HepG2 (cell line): Measurements from ENCODE around the gene SYT17. TPM values are rescaled to one million over a fixed set of nuclear protein-coding genes. Genes with fewer than 3 reads are reported as not detected.

Experiments
- CAMTA2 ChIP-seq: sonication (generic); formaldehyde crosslinking; IDR thresholded peaks from 2 replicates; pipeline ENCODE4 v1.4.0; 2020; ENCODE audit warnings: mild to moderate bottlenecking, missing genetic modification reagents, borderline replicate concordance
- GPN1 ChIP-seq: sonication (generic); formaldehyde crosslinking; IDR thresholded peaks from 2 replicates; pipeline ENCODE4 v1.5.1; 2020; ENCODE audit warnings: missing genetic modification reagents, borderline replicate concordance
- HOXD1 ChIP-seq: sonication (generic); formaldehyde crosslinking; IDR thresholded peaks from 2 replicates; pipeline ENCODE4 v1.5.0; 2020; ENCODE audit warnings: missing genetic modification reagents
- LBX2 ChIP-seq: sonication (generic); formaldehyde crosslinking; IDR thresholded peaks from 2 replicates; pipeline ENCODE4 v1.5.0; 2020; ENCODE audit warnings: missing genetic modification reagents, mild to moderate bottlenecking, borderline replicate concordance
- RBM39 ChIP-seq: fragments of 200-400 bp; formaldehyde crosslinking; IDR thresholded peaks from one replicate; pipeline ENCODE4 v1.6.1; 2018; ENCODE audit warnings: antibody characterized with exemption, mild to moderate bottlenecking, low read depth, low read length; ENCODE audit not compliant: poor library complexity, severe bottlenecking
- ZNF18 ChIP-seq: sonication (generic); formaldehyde crosslinking; IDR thresholded peaks from 2 replicates; pipeline ENCODE4 v1.8.0; 2022; ENCODE audit warnings: mild to moderate bottlenecking, missing genetic modification reagents; ENCODE audit not compliant: insufficient replicate concordance
- ZNF20 ChIP-seq: sonication (generic); formaldehyde crosslinking; IDR thresholded peaks from 2 replicates; pipeline ENCODE4 v1.4.0; 2020; ENCODE audit warnings: mild to moderate bottlenecking, moderate library complexity, missing genetic modification reagents
- ZNF460 ChIP-seq: sonication (generic); formaldehyde crosslinking; IDR thresholded peaks from 2 replicates; pipeline ENCODE4 v1.5.1; 2020; ENCODE audit warnings: missing genetic modification reagents, mild to moderate bottlenecking, borderline replicate concordance
- ZNF547 ChIP-seq: sonication (generic); formaldehyde crosslinking; IDR thresholded peaks from 2 replicates; pipeline ENCODE4 v1.5.1; 2020; ENCODE audit warnings: mild to moderate bottlenecking, missing genetic modification reagents
- ZNF737 ChIP-seq: sonication (generic); formaldehyde crosslinking; IDR thresholded peaks from 2 replicates; pipeline ENCODE4 v1.5.0; 2020; ENCODE audit warnings: missing genetic modification reagents, mild to moderate bottlenecking, borderline replicate concordance
- ZSCAN30 ChIP-seq: sonication (generic); formaldehyde crosslinking; IDR thresholded peaks from 2 replicates; pipeline ENCODE4 v1.5.0; 2020; ENCODE audit warnings: mild to moderate bottlenecking, missing genetic modification reagents
- polyA plus RNA-seq, 8 experiments: library from polyadenylated mRNA; depleted of rRNA in 3 of 8; stranded (reverse) in 7 of 8; unstranded in 1 of 8; fragments of >200 nt; fragmentation: Illumina TruSeq in 4 of 8; extraction: Trizol in 4 of 8; gene quantifications; 2 replicates each; pipeline versions ENCODE4 v1.2.1 to v1.2.3, GENCODE V29; 2011 to 2016; ENCODE audit warnings: low read depth in 4 of 8, missing spikeins in 1 of 8, mixed read lengths in 1 of 8; ENCODE audit not compliant: insufficient read depth in 1 of 8
- total RNA-seq, 5 experiments: library from RNA; depleted of rRNA; stranded (reverse); fragments of >200 nt; fragmentation: Illumina TruSeq; extraction: Trizol; gene quantifications; 2 replicates each; pipeline ENCODE4 v1.2.3, GENCODE V29; 2016; ENCODE audit warnings: low read depth in 1 of 5
- TF ChIP-seq, protein P1 (sequence below): IDR thresholded peaks from 2 replicates; pipeline ENCODE4 v1.6.1; 2016
- TF ChIP-seq, protein P2 (sequence below): IDR thresholded peaks from 2 replicates; pipeline ENCODE4 v1.6.1; 2016; ENCODE audit warnings: low read depth, missing genetic modification reagents, missing compliant biosample characterization
- TF ChIP-seq, protein P3 (sequence below): IDR thresholded peaks from 2 replicates; pipeline ENCODE4 v1.6.1; 2012; ENCODE audit warnings: low read length, improper control_type of control experiment

SYT17 gene
- total and polyA plus RNA-seq, 2 of the 13 experiments (the other 11 are each of a cell fraction or from before 2014, with no cell fraction given) = 0.44 TPM; not detected in 1

GRCh38 chr16:19130852-19131824, 36.9 kb upstream of the SYT17 start (continued):
- TF ChIP-seq, protein P1, sequence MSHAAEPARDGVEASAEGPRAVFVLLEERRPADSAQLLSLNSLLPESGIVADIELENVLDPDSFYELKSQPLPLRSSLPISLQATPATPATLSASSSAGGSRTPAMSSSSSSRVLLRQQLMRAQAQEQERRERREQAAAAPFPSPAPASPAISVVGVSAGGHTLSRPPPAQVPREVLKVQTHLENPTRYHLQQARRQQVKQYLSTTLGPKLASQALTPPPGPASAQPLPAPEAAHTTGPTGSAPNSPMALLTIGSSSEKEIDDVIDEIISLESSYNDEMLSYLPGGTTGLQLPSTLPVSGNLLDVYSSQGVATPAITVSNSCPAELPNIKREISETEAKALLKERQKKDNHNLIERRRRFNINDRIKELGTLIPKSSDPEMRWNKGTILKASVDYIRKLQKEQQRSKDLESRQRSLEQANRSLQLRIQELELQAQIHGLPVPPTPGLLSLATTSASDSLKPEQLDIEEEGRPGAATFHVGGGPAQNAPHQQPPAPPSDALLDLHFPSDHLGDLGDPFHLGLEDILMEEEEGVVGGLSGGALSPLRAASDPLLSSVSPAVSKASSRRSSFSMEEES = no peak
- TF ChIP-seq GPN1 (CRISPR knock-in tag) (no peak), HOXD1 (no peak), CAMTA2 (CRISPR knock-in tag) (no peak), ZNF737 (no peak), LBX2 (CRISPR knock-in tag) (no peak), ZNF460 (CRISPR knock-in tag) (no peak), ZSCAN30 (no peak), ZNF18 (CRISPR knock-in tag) (peak; percentile 41), RBM39 (no peak), ZNF547 (no peak), ZNF20 (CRISPR knock-in tag) (no peak)
- TF ChIP-seq, protein P2, sequence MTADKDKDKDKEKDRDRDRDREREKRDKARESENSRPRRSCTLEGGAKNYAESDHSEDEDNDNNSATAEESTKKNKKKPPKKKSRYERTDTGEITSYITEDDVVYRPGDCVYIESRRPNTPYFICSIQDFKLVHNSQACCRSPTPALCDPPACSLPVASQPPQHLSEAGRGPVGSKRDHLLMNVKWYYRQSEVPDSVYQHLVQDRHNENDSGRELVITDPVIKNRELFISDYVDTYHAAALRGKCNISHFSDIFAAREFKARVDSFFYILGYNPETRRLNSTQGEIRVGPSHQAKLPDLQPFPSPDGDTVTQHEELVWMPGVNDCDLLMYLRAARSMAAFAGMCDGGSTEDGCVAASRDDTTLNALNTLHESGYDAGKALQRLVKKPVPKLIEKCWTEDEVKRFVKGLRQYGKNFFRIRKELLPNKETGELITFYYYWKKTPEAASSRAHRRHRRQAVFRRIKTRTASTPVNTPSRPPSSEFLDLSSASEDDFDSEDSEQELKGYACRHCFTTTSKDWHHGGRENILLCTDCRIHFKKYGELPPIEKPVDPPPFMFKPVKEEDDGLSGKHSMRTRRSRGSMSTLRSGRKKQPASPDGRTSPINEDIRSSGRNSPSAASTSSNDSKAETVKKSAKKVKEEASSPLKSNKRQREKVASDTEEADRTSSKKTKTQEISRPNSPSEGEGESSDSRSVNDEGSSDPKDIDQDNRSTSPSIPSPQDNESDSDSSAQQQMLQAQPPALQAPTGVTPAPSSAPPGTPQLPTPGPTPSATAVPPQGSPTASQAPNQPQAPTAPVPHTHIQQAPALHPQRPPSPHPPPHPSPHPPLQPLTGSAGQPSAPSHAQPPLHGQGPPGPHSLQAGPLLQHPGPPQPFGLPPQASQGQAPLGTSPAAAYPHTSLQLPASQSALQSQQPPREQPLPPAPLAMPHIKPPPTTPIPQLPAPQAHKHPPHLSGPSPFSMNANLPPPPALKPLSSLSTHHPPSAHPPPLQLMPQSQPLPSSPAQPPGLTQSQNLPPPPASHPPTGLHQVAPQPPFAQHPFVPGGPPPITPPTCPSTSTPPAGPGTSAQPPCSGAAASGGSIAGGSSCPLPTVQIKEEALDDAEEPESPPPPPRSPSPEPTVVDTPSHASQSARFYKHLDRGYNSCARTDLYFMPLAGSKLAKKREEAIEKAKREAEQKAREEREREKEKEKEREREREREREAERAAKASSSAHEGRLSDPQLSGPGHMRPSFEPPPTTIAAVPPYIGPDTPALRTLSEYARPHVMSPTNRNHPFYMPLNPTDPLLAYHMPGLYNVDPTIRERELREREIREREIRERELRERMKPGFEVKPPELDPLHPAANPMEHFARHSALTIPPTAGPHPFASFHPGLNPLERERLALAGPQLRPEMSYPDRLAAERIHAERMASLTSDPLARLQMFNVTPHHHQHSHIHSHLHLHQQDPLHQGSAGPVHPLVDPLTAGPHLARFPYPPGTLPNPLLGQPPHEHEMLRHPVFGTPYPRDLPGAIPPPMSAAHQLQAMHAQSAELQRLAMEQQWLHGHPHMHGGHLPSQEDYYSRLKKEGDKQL = no peak
- TF ChIP-seq, protein P3, sequence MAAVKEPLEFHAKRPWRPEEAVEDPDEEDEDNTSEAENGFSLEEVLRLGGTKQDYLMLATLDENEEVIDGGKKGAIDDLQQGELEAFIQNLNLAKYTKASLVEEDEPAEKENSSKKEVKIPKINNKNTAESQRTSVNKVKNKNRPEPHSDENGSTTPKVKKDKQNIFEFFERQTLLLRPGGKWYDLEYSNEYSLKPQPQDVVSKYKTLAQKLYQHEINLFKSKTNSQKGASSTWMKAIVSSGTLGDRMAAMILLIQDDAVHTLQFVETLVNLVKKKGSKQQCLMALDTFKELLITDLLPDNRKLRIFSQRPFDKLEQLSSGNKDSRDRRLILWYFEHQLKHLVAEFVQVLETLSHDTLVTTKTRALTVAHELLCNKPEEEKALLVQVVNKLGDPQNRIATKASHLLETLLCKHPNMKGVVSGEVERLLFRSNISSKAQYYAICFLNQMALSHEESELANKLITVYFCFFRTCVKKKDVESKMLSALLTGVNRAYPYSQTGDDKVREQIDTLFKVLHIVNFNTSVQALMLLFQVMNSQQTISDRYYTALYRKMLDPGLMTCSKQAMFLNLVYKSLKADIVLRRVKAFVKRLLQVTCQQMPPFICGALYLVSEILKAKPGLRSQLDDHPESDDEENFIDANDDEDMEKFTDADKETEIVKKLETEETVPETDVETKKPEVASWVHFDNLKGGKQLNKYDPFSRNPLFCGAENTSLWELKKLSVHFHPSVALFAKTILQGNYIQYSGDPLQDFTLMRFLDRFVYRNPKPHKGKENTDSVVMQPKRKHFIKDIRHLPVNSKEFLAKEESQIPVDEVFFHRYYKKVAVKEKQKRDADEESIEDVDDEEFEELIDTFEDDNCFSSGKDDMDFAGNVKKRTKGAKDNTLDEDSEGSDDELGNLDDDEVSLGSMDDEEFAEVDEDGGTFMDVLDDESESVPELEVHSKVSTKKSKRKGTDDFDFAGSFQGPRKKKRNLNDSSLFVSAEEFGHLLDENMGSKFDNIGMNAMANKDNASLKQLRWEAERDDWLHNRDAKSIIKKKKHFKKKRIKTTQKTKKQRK = no peak
